Kidney (tissue), 14 donors: ENCODE data around the gene SHE. TPM values are rescaled to one million over a fixed set of nuclear protein-coding genes. Genes with fewer than 3 reads are reported as not detected.
A peak's percentile ranks its signal among the peaks of the same experiment; 100 is the strongest.

Source experiments
- DNase-seq, 5 donors: peaks; one replicate each; pipeline ENCODE4 v3.0.0-alpha.2; 2013 to 2020
- FAIRE-seq: peaks from 2 replicates; lab custom pipeline; 2012; peaks lifted over from hg19 to GRCh38; lab: Jason Lieb, UNC
- H3K27ac ChIP-seq, 2 donors: one replicate each; pipeline ENCODE4 v1.7.0; 2013; ENCODE audit warnings: low read depth in 2 of 2, low read length in 2 of 2, inconsistent platforms in 1 of 2
- H3K27me3 ChIP-seq: one replicate; pipeline ENCODE4 v1.7.1; 2013; ENCODE audit warnings: low read length, inconsistent platforms; ENCODE audit not compliant: control insufficient read depth, insufficient read depth
- H3K36me3 ChIP-seq, 3 donors: one replicate each; pipeline versions ENCODE4 v1.7.0 to v1.7.1; 2013; ENCODE audit warnings: low read length in 3 of 3, control low read depth in 1 of 3, inconsistent platforms in 1 of 3; ENCODE audit not compliant: insufficient read depth in 3 of 3, control insufficient read depth in 2 of 3
- H3K4me1 ChIP-seq, 3 donors: one replicate each; pipeline versions ENCODE4 v1.7.0 to v1.7.1; 2013; ENCODE audit warnings: low read length in 3 of 3, inconsistent platforms in 1 of 3, low read depth in 1 of 3; ENCODE audit not compliant: control insufficient read depth in 2 of 3, insufficient read depth in 2 of 3
- H3K4me3 ChIP-seq, 3 donors: one replicate each; pipeline versions ENCODE4 v1.7.0 to v1.8.1; 2013; ENCODE audit warnings: low read length in 3 of 3, control low read depth in 1 of 3, inconsistent platforms in 1 of 3
- H3K9ac ChIP-seq, 3 donors: one replicate each; pipeline versions ENCODE4 v1.7.0 to v1.7.1; 2013; ENCODE audit warnings: low read length in 3 of 3, control low read depth in 1 of 3, inconsistent platforms in 1 of 3
- H3K9me3 ChIP-seq, 3 donors: one replicate each; pipeline versions ENCODE4 v1.7.0 to v1.7.1; 2013; ENCODE audit warnings: low read length in 3 of 3, control low read depth in 1 of 3, inconsistent platforms in 1 of 3; ENCODE audit not compliant: control insufficient read depth in 2 of 3, insufficient read depth in 1 of 3
- intact Hi-C: fragments of 100-400 bp; cut with DNase I; formaldehyde crosslinking; loops from one replicate; pipeline ENCODE4 v1.11.1; 2022
- polyA plus RNA-seq: library from polyadenylated mRNA; stranded (reverse); fragments of 350-450 nt; fragmentation: Illumina TruSeq; extraction: RNeasy Lipid Tissue Mini Kit (QIAGEN cat#74804); gene quantifications from one replicate; pipeline ENCODE4 v1.2.3, GENCODE V29; 2014; ENCODE audit warnings: low read depth, low replicate concordance; ENCODE audit not compliant: insufficient read depth
- total RNA-seq: library from RNA; stranded (reverse); fragmentation: NEBNext Ultra II Directional; extraction: Animal tissue kit (Norgen Biotek cat#: 25700); gene quantifications from one replicate; pipeline ENCODE4 v1.2.1, GENCODE V29; 2021
- TF ChIP-seq, protein P1 (sequence below): IDR thresholded peaks from 3 replicates; pipeline ENCODE4 v1.5.1; 2012; ENCODE audit warnings: mild to moderate bottlenecking, moderate library complexity, borderline replicate concordance; ENCODE audit not compliant: insufficient read depth; ENCODE audit errors: extremely low read depth
- donor health status: control.
- donor health status: control.
- donor health status: control.
- donor health status: control.
- donor health status: control.
- donor health status: DM: yes; HTN: yes; CAD: no.
- donor health status: Normal renal cell carcinoma (clear cell type).

The SHE gene
- total and polyA plus RNA-seq, 2 donors from 2014 or later: 7.6 to 18.1 TPM

DNA sequence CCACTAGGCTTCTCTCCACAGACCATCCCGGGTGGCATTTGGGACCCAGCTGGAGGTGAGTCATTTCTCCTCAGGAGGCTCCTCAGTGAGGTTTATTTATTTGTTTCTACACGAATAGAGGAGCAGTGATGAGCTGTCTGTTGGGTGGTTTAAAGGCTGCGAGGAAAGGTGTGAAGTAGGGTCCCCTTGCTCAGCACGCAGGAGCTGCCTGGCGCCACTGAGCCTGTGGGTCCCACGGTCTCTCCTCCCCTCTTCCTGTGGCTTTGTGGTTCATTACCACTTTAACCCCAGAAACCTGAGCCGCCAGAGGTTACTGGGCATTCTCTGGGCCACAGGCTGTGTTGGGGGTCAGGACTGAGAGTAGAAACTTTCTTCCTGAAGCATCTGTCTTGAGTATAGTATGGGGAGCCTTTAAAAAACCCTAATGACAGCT, 57.2 kb downstream of the SHE start:
- TF ChIP-seq, protein P1, sequence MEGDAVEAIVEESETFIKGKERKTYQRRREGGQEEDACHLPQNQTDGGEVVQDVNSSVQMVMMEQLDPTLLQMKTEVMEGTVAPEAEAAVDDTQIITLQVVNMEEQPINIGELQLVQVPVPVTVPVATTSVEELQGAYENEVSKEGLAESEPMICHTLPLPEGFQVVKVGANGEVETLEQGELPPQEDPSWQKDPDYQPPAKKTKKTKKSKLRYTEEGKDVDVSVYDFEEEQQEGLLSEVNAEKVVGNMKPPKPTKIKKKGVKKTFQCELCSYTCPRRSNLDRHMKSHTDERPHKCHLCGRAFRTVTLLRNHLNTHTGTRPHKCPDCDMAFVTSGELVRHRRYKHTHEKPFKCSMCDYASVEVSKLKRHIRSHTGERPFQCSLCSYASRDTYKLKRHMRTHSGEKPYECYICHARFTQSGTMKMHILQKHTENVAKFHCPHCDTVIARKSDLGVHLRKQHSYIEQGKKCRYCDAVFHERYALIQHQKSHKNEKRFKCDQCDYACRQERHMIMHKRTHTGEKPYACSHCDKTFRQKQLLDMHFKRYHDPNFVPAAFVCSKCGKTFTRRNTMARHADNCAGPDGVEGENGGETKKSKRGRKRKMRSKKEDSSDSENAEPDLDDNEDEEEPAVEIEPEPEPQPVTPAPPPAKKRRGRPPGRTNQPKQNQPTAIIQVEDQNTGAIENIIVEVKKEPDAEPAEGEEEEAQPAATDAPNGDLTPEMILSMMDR: no peak
- FAIRE-seq: no peak
- Histone ChIP-seq H3K4me3 (no peak overlapping the region), H3K9ac (no peak overlapping the region), H3K27me3 (no peaks in the 10 kb centered on the region), H3K36me3 (peaks cover 0 to 24% (median 9%) of the 10 kb centered on the region in 3 donors), H3K9me3 (no peaks in the 10 kb centered on the region), H3K4me1 (peaks cover 0 to 4% (median 4%) of the 10 kb centered on the region in 3 donors), H3K27ac (no peak overlapping the region)
- DNase-seq: no peak
- intact Hi-C loops: no loop called here

DNA sequence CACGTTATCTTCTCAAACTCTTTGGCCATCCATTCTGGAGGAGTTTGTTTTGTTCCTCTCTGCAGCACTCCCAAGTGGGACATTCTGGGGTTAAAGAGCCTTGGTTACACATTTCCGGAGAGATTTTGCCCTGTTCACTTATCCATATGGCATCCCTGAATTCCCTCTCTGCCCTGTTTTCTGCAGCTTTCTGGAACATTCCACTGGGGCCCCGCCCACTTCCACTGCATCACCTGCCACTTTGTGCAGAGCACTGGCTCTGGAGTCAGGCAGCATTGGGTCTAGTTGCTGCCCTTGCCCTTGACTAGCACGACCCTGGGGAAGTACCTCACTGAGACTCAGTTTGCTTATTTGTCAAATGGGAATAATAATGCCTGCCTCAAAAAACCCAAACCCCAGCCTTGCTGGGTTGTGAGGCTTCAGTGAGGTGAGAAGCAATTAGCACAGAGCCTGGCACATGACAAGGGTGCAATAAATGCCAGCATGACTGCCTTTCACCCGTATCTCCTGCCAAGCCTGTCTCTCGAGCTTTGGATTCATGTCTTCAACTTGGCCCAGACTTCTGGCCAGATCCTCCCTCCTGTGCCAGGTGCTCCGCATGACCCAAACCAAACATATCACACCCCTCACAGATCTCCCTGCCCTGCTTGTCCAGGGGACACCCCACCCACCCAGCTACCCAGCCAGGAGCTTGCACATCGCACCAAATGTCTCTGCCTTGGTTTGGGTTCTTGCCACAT, 58.8 kb downstream of the SHE start:
- DNase-seq (no peak), FAIRE-seq (no peak)
- H3K27me3 ChIP-seq: no peaks in the 10 kb centered on the region
- H3K36me3 ChIP-seq: peaks cover 0 to 19% (median 3%) of the 10 kb centered on the region in 3 donors
- H3K4me1 ChIP-seq: peaks cover 0 to 12% (median 4%) of the 10 kb centered on the region in 3 donors
- no peak overlapping the region for H3K9ac ChIP-seq
- no peaks in the 10 kb centered on the region for H3K9me3 ChIP-seq
- intact Hi-C loops: no loop called here
- H3K27ac ChIP-seq: no peak overlapping the region
- H3K4me3 ChIP-seq: no peak overlapping the region
- TF ChIP-seq, protein P1: no peak

DNA sequence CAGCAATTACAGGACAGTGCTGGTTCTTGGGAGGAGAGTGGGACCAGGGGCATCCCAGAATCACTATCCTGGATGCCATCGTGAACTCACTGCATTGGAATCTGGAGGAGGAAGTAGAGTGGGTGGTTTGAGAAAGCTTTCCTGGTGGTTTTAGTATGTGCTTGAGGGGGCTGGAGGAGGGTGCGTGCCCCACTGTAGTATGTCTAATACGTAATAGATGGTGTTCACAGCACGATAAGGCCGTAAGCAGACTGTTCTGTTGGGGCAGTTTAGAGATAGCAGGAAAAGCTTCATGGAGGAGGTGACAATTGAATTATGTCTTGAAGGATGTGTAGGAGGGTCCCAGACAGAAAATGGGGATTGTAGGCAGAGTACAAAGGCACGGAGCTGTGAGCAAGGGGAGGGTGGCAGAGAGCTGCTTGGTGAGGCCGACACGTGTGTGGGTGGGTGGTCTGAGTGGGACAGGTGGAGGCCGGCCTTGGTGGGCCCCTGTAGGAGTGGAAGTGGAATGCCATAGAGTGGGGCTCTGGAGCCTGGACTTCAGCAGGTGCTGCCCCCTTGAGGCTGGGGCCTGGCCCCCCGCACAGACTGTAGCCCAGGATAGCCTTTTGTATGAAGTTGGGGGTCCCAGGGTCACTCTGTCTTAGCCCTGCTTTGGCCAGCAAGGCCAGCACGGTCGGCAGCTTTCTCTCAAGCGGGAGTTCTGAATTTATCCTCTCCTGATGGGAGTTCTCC, 60.0 kb downstream of the SHE start:
- TF ChIP-seq, protein P1: no peak
- DNase-seq (peak in 1 of 5 donors; percentile 74), FAIRE-seq (no peak)
- intact Hi-C loops: no loop called here
- no peaks in the 10 kb centered on the region for H3K9me3 ChIP-seq
- H3K36me3 ChIP-seq: peaks cover 0 to 12% (median 0%) of the 10 kb centered on the region in 3 donors
- peak overlapping the region in 1 of 3 donors; percentile 12 for H3K9ac ChIP-seq
- peaks cover 0 to 13% (median 4%) of the 10 kb centered on the region in 3 donors for H3K4me1 ChIP-seq
- H3K27ac ChIP-seq: peak overlapping the region in 1 of 2 donors; percentile 22
- H3K27me3 ChIP-seq: no peaks in the 10 kb centered on the region
- no peak overlapping the region for H3K4me3 ChIP-seq
